OCI-LY7 (cell line): ENCODE results near the gene MALRD1. TPM values are rescaled to one million over a fixed set of nuclear protein-coding genes. Genes with fewer than 3 reads are reported as not detected.

Experiments
- BruUV-seq: library from RNA; stranded (reverse); fragments of 400-500 nt; replicated peaks from 2 replicates; lab custom pipeline; 2021; lab: Mats Ljungman, UMichigan
- CTCF ChIA-PET: fragments of 300-600 bp; sonication (Branson Sonifier 250); formaldehyde crosslinking; loops from one replicate; lab custom pipeline; 2022; ENCODE audit warnings: antibody characterized with exemption; ENCODE audit not compliant: unreplicated experiment; lab: Charles Lee
- POLR2A ChIA-PET: fragments of 300-600 bp; sonication (Branson Sonifier 250); formaldehyde crosslinking; loops from one replicate; lab custom pipeline; 2022; ENCODE audit warnings: antibody characterized with exemption; lab: Charles Lee
- DNase-seq: peaks from one replicate; pipeline ENCODE4 v3.0.0-alpha.2; 2015; ENCODE audit warnings: low spot score
- H2AFZ ChIP-seq: fragments of 200-600 bp; sonication (generic), shearing (Covaris generic); 2 replicates; pipeline ENCODE4 v1.6.1; 2014; ENCODE audit warnings: mild to moderate bottlenecking, antibody characterized with exemption, low read length, moderate library complexity
- H3K27ac ChIP-seq: fragments of 200-600 bp; sonication (generic); 2 replicates; pipeline ENCODE4 v1.5.1; 2014; ENCODE audit warnings: mixed run types, low read depth, mild to moderate bottlenecking, moderate library complexity, low read length, inconsistent platforms; ENCODE audit not compliant: poor library complexity, severe bottlenecking
- H3K36me3 ChIP-seq: fragments of 200-600 bp; sonication (generic); 2 replicates; pipeline ENCODE4 v1.6.1; 2014; ENCODE audit warnings: mild to moderate bottlenecking, antibody characterized with exemption, low read length, moderate library complexity, mixed read lengths; ENCODE audit not compliant: insufficient read depth
- H3K4me1 ChIP-seq: fragments of 200-600 bp; sonication (generic); 2 replicates; pipeline ENCODE4 v1.5.1; 2014; ENCODE audit warnings: mild to moderate bottlenecking, low read length; ENCODE audit not compliant: insufficient read depth, poor library complexity, severe bottlenecking
- H3K4me2 ChIP-seq: fragments of 200-600 bp; sonication (generic); 2 replicates; pipeline ENCODE4 v1.6.1; 2014; ENCODE audit warnings: mild to moderate bottlenecking, low read length
- H3K4me3 ChIP-seq: fragments of 200-600 bp; sonication (generic); 2 replicates; pipeline ENCODE4 v1.5.1; 2014; ENCODE audit warnings: mild to moderate bottlenecking, low read depth, low read length; ENCODE audit not compliant: poor library complexity, severe bottlenecking
- H3K79me2 ChIP-seq: fragments of 200-600 bp; sonication (generic); 2 replicates; pipeline ENCODE4 v1.6.1; 2016; ENCODE audit warnings: low read depth, mild to moderate bottlenecking, low read length, moderate library complexity, mixed read lengths; ENCODE audit not compliant: insufficient read depth
- H3K9me2 ChIP-seq: fragments of 200-600 bp; sonication (generic); 2 replicates; pipeline ENCODE4 v1.6.1; 2016; ENCODE audit warnings: mild to moderate bottlenecking, low read length, mixed read lengths; ENCODE audit not compliant: insufficient read depth
- H3K9me3 ChIP-seq: fragments of 200-600 bp; sonication (generic); 2 replicates; pipeline ENCODE4 v1.6.1; 2014; ENCODE audit warnings: mild to moderate bottlenecking, mixed run types, low read length, mixed read lengths
- H4K20me1 ChIP-seq: fragments of 200-600 bp; sonication (generic); 2 replicates; pipeline ENCODE4 v1.6.1; 2014; ENCODE audit warnings: mild to moderate bottlenecking, antibody characterized with exemption, low read length, moderate library complexity, mixed read lengths; ENCODE audit not compliant: insufficient read depth
- CTCF ChIP-seq: fragments of 200-600 bp; sonication (generic); conservative IDR thresholded peaks from 2 replicates; pipeline ENCODE4 v1.5.1; 2014; ENCODE audit warnings: mild to moderate bottlenecking, antibody characterized with exemption, low read length, moderate library complexity, mixed read lengths
- EZH2phosphoT487 ChIP-seq: fragments of 200-600 bp; sonication (generic); IDR thresholded peaks from 2 replicates; pipeline ENCODE4 v1.6.1; 2018; ENCODE audit warnings: low read depth, borderline replicate concordance, mild to moderate bottlenecking, mixed run types, antibody characterized with exemption, low read length, moderate library complexity, mixed read lengths
- intact Hi-C: fragments of 100-400 bp; cut with micrococcal nuclease; formaldehyde crosslinking; loops from one replicate; pipeline ENCODE4 v1.10.0; 2022; ENCODE audit not compliant: unreplicated experiment
- total RNA-seq, 2 experiments: library from RNA; depleted of rRNA in 1 of 2; stranded (reverse); fragments of >200 nt in 1 of 2; shearing (Covaris generic) in 1 of 2; gene quantifications; 2 replicates each; pipeline ENCODE4 v1.2.3, GENCODE V29; 2014 to 2022

Gene MALRD1
- total RNA-seq, 2 experiments from 2014 or later: not detected

GRCh38 chr10:19250546-19250945 lies 201.9 kb downstream of the MALRD1 start:
- Histone ChIP-seq H3K9me2 (no peaks in the 10 kb centered on the region), H3K4me3 (no peak overlapping the region), H2AFZ (no peak overlapping the region), H3K27ac (no peak overlapping the region), H4K20me1 (no peaks in the 10 kb centered on the region), H3K79me2 (no peaks in the 10 kb centered on the region), H3K36me3 (no peaks in the 10 kb centered on the region), H3K4me2 (no peak overlapping the region), H3K4me1 (no peaks in the 10 kb centered on the region), H3K9me3 (no peaks in the 10 kb centered on the region)
- TF ChIP-seq EZH2phosphoT487 (no peak), CTCF (no peak)
- POLR2A ChIA-PET: no interaction called here
- CTCF ChIA-PET: no interaction called here
- DNase-seq: no peak
- intact Hi-C loops: no loop called here
- no TSS peak for BruUV-seq

- Histone ChIP-seq H3K9me2 (no peaks in the 10 kb centered on the region; the same call in 1 of the 2 replicates), H3K79me2 (no peaks in the 10 kb centered on the region), H2AFZ (no peak overlapping the region), H4K20me1 (no peaks in the 10 kb centered on the region), H3K4me2 (no peak overlapping the region), H3K4me3 (no peak overlapping the region), H3K4me1 (no peaks in the 10 kb centered on the region), H3K27ac (no peak overlapping the region), H3K9me3 (no peaks in the 10 kb centered on the region), H3K36me3 (no peaks in the 10 kb centered on the region)
- intact Hi-C loops: no loop called here
- no peak for DNase-seq
- no peak for TF ChIP-seq EZH2phosphoT487
- TF ChIP-seq CTCF: no peak
- POLR2A ChIA-PET: no interaction called here
- CTCF ChIA-PET: no interaction called here
- no TSS peak for BruUV-seq
These were observed 203.9 kb downstream of the MALRD1 start for GRCh38 chr10:19252531-19252930.

- no peaks in the 10 kb centered on the region for H3K4me1 ChIP-seq
These were observed 207.7 kb downstream of the MALRD1 start for GRCh38 chr10:19256331-19256730.

More at GRCh38 chr10:19256331-19256730, 207.7 kb downstream of the MALRD1 start:
- Histone ChIP-seq H2AFZ (no peak overlapping the region), H3K4me2 (no peak overlapping the region), H3K4me3 (no peak overlapping the region), H4K20me1 (no peaks in the 10 kb centered on the region), H3K9me2 (no peaks in the 10 kb centered on the region; the same call in 1 of the 2 replicates), H3K27ac (no peak overlapping the region), H3K36me3 (no peaks in the 10 kb centered on the region), H3K9me3 (no peaks in the 10 kb centered on the region), H3K79me2 (no peaks in the 10 kb centered on the region)
- CTCF ChIA-PET: no interaction called here
- no peak for DNase-seq
- intact Hi-C loops: no loop called here
- POLR2A ChIA-PET: no interaction called here
- no peak for TF ChIP-seq CTCF
- no peak for TF ChIP-seq EZH2phosphoT487
- no TSS peak for BruUV-seq
